ENCODE results near the gene RTKN2.

RTKN2 gene

GRCh38 chr10:62177111-62177510, 91.5 kb downstream of the RTKN2 start:
- TF ChIP-seq CTCF (IDR thresholded peaks at IDR 0.05; ENCODE audit: low read depth, low read length) = no peak
- no peak overlapping the region for H3K4me3 ChIP-seq (ENCODE audit: low read depth, low read length)

- no peak overlapping the region for H3K4me3 ChIP-seq (ENCODE audit: low read depth, low read length)
- no peak for TF ChIP-seq CTCF (IDR thresholded peaks at IDR 0.05; ENCODE audit: low read depth, low read length)
Observed at GRCh38 chr10:62175251-62175650, 93.4 kb downstream of the RTKN2 start.

GRCh38 chr10:62172465-62172864, 96.2 kb downstream of the RTKN2 start:
- no peak for TF ChIP-seq CTCF (IDR thresholded peaks at IDR 0.05; ENCODE audit: low read depth, low read length)
- H3K4me3 ChIP-seq (ENCODE audit: low read depth, low read length) = no peak overlapping the region

- no peak for TF ChIP-seq CTCF (IDR thresholded peaks at IDR 0.05; ENCODE audit: low read depth, low read length)
Observed at GRCh38 chr10:62171791-62172190, 96.9 kb downstream of the RTKN2 start.

GRCh38 chr10:62170732-62171131, 97.9 kb downstream of the RTKN2 start:
- H3K4me3 ChIP-seq (ENCODE audit: low read depth, low read length) = no peak overlapping the region
- TF ChIP-seq CTCF (IDR thresholded peaks at IDR 0.05; ENCODE audit: low read depth, low read length) = no peak

More at GRCh38 chr10:62171791-62172190, 96.9 kb downstream of the RTKN2 start:
- H3K4me3 ChIP-seq (ENCODE audit: low read depth, low read length) = no peak overlapping the region

- TF ChIP-seq CTCF (IDR thresholded peaks at IDR 0.05; ENCODE audit: low read depth, low read length) = no peak
- H3K4me3 ChIP-seq (ENCODE audit: low read depth, low read length) = no peak overlapping the region
Observed at GRCh38 chr10:62166331-62167131, 102.1 kb downstream of the RTKN2 start.

GRCh38 chr10:62165803-62166202, 102.8 kb downstream of the RTKN2 start:
- TF ChIP-seq CTCF (IDR thresholded peaks at IDR 0.05; ENCODE audit: low read depth, low read length) = no peak
- H3K4me3 ChIP-seq (ENCODE audit: low read depth, low read length) = no peak overlapping the region
